Measurements from ENCODE around the gene CMIP.

GRCh38 chr16:81606039-81606438, 161.4 kb downstream of the CMIP start:
- TF ChIP-seq CTCF (conservative IDR thresholded peaks at IDR 0.05 in 1 of 2, IDR thresholded peaks at IDR 0.05 in 1 of 2; ENCODE audit: extremely low read depth in 1 of 2, insufficient read depth in 1 of 2, low read depth in 1 of 2, low read length in 2 of 2): no peak
- TF ChIP-seq EZH2 (IDR thresholded peaks at IDR 0.05; ENCODE audit: borderline replicate concordance, low read length): no peak
